LNCaP clone FGC (cell line): ENCODE results near the gene KLHL35.

Experiments used
- DNase-seq: peaks from one replicate; pipeline ENCODE4 v3.0.0-alpha.2; 2011; ENCODE audit warnings: low read depth
- H3K4me3 ChIP-seq: 2 replicates; pipeline ENCODE4 v1.5.1; 2011; ENCODE audit warnings: mild to moderate bottlenecking, low read depth, low read length, control low read depth
- TF ChIP-seq, protein P1 (sequence below): IDR thresholded peaks from 2 replicates; pipeline ENCODE4 v1.5.1; 2012; ENCODE audit warnings: mild to moderate bottlenecking; ENCODE audit not compliant: control insufficient read depth, insufficient read depth; ENCODE audit errors: extremely low read depth

Gene KLHL35

DNA sequence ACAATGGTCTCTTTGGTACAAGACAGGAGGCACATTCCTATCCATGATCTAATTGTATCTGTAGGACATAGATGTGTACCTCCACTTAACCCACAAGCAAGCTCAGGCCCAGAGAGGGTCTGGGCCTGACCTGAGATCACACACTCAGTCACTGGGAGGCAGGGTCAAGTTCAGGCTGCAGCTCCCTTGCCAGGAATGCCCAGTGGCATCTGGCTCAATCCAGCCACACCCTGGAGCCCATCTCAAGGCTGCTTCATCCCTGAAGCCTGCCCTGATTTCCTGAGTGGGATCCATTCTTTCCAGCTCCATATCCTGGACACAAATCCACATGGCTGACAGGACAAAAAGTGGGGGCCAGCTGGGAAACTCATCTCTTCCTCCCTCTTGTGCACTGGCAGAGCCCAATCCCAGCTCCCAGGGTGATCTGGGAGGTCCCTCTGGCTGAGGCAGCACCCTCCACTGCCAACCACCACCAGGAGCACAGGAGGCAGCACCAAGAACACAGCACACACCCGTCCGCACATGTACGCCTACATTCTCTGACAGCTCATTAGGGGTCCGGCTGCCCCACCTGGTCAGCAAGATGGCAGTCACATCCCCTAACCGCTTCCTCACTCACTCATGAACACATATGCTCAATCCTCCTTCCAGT lies 39.2 kb upstream of the KLHL35 start:
- TF ChIP-seq, protein P1, sequence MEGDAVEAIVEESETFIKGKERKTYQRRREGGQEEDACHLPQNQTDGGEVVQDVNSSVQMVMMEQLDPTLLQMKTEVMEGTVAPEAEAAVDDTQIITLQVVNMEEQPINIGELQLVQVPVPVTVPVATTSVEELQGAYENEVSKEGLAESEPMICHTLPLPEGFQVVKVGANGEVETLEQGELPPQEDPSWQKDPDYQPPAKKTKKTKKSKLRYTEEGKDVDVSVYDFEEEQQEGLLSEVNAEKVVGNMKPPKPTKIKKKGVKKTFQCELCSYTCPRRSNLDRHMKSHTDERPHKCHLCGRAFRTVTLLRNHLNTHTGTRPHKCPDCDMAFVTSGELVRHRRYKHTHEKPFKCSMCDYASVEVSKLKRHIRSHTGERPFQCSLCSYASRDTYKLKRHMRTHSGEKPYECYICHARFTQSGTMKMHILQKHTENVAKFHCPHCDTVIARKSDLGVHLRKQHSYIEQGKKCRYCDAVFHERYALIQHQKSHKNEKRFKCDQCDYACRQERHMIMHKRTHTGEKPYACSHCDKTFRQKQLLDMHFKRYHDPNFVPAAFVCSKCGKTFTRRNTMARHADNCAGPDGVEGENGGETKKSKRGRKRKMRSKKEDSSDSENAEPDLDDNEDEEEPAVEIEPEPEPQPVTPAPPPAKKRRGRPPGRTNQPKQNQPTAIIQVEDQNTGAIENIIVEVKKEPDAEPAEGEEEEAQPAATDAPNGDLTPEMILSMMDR = no peak
- no peak for DNase-seq
- no peak overlapping the region for H3K4me3 ChIP-seq

DNA sequence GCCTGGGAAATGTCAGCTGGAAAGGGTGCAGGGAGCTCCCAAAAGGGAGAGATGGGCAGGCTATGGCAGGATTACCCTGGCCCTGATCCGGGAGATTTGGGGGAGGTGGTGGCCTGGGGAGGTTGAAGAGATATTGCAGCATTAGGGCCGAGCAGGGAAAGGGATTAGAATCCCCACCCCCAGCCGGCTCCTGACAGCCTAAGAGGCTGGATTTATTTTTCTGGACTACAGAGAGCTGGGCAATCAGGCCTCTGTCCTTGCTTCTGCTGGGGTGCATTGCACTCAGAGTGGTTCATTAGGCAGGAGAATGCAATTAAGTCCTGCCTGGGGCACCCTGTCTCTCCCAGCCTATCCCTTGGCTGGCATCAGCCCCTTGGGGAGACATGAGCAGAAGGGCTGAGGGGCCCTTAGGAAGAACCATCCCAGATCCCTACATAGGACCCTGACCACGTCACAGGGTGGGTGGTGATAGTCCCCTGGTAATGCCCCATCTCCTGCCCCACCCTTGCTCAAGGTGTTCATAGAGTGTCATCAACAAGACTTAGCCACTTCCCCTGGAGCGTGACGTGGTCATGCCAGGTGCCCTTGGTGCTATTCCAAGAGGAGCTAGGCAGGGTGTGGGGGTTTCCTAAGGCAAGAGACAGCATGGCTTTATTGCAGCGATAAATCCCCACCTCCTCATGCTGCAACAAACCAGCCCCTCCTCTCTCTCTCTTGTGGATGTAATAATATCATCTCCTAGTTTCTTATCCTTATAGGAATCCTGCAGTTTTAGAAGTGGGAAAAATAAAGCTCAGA lies 38.4 kb upstream of the KLHL35 start:
- TF ChIP-seq, protein P1 = no peak
- DNase-seq = no peak
- no peak overlapping the region for H3K4me3 ChIP-seq

DNA sequence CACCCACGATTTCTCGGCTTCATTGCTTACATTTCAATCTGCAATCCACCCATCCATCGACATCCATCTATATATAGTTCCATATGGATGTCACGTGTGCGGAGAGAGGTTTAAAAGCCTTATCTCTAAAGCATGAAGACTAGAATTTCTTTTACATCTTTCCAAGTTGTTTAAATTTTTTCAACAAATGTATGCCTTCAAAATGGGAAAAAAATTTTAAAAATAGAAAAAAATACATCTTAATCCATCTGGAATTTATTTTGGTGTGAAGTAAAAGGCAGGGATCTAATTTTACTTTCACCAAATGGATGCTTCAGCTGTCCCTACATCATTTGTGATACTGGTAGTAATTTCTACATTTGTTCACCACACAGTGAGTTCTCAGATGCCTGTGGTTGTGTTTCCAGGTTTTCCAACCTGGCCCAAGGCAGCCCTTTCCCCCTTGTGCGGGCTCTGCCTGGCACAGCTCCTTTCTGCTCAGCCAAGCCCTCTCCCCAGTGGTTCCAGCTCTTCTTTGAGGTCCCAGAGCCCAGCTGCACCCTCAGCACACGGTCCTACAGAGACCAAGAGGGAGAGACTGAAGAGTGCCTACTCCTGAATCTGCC lies 37.6 kb upstream of the KLHL35 start:
- no peak overlapping the region for H3K4me3 ChIP-seq
- DNase-seq = no peak
- TF ChIP-seq, protein P1 = no peak

DNA sequence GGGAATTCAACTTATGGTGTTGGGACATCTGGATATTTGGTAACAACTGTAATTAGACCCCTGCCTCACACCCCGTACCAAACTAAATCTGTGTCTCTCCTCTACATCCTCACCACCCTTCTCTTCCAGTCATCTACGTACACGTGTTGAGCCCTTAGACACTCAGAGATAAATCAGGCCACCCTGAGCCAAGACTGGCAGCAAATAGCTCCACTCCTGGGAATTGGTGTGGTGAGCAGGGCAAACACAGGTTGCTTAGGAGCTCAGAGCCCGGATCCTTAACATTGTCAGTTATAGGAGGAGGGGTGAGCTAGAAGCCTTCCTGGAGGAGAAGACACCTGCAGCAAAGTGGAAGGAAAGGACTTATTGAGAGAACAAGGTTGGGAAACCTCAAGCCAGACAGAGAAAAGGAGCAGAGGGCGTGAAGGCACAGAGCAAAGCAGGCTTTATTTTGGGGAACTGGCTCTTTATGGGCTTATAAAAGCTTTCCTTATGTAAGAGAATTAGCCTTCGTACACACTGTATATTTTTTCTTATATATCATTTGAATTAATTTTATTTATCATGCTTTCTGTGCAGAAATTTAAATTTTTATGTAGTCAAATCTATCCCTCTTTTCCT lies 36.9 kb upstream of the KLHL35 start:
- no peak for DNase-seq
- no peak overlapping the region for H3K4me3 ChIP-seq
- TF ChIP-seq, protein P1 = no peak

DNA sequence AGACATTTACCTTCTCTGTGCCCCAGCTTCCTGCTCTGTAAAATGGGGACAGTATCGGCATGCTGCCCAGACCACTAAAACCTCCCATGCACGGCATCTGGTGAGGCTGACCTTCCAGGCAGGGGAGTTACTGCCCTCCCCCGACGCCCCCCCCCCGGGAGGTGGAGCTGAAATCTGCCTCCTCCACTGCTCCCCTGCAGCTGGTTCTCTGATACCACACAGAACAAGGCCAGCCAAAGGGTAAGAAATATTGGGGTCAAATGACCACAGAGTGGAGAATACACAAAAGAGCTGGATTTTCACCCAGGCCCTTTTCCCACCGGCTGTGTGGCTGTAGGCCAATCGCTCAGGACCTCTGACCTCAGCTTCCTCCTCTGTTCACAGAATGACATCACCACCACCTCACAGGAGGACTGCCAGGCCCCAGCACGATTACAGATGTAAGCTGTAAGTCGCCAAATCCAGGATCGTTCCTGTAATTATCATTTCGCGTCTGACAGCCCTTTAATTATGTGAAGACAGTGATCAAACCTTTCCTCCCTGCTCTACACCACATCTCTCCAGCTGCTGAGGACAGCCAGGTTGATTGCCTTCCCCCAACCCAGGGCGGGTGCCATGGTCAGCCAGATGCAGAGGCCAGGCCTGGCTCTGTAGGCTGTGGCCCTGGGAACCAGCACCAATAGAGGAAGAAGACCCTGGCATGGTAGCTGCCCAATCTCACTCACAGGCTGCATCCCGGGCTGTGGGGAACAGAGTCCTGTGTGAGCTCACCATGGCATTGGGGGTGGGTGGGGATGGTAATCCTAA lies 35.7 kb upstream of the KLHL35 start:
- TF ChIP-seq, protein P1 = no peak
- DNase-seq = no peak
- H3K4me3 ChIP-seq = no peak overlapping the region

DNA sequence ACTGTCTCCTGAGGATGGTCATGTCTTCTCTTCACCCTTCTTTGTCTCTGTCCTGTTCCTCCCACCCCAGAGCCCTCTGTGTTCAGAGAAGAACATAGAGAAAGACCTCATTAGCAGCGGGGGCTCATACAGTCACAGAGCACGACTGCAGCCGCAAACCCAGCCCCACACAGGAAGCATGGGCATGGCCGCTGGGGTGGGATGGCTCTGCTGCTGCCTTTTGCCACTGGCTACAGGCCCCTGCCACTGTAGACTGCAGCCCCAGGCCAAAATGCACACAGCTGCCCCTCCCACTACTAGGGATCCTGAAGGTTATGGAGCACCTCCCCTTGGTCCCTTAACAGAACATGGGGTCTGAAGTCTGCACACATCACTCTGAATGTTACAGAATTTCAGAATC lies 34.9 kb upstream of the KLHL35 start:
- TF ChIP-seq, protein P1 = no peak
- DNase-seq = no peak
- no peak overlapping the region for H3K4me3 ChIP-seq
